PC-9 (cell line): Measurements from ENCODE around the gene CCDC150.
"Not testable (repeated sequence)": the region's sequence is repeated elsewhere in the genome, so short reads cannot be mapped to it uniquely, and the experiment has no call there.

Experiments used
- CTCF ChIP-seq: fragments of 200-600 bp; sonication (generic); conservative IDR thresholded peaks from 2 replicates; pipeline ENCODE4 v1.6.1; 2017; ENCODE audit warnings: mixed run types, antibody characterized with exemption, mild to moderate bottlenecking, moderate library complexity
- EZH2 ChIP-seq: fragments of 200-600 bp; sonication (generic); IDR thresholded peaks from 2 replicates; pipeline ENCODE4 v1.8.0; 2017; ENCODE audit warnings: antibody characterized with exemption, low read depth

- TF ChIP-seq CTCF, EZH2: not testable (repeated sequence)
These were observed 47.2 kb downstream of the CCDC150 start for GRCh38 chr2:196686737-196687136.
